Neural progenitor cell (in vitro differentiated cells): ENCODE results near the gene TFPT.
"Not testable (repeated sequence)": the region's sequence is repeated elsewhere in the genome, so short reads cannot be mapped to it uniquely, and the experiment has no call there.

Experiments used
- CTCF ChIP-seq: fragments of 200-600 bp; sonication (generic); IDR thresholded peaks from 2 replicates; pipeline ENCODE4 v1.5.1; 2017; ENCODE audit warnings: antibody characterized with exemption, mild to moderate bottlenecking
- EZH2 ChIP-seq: fragments of 200-600 bp; sonication (generic); IDR thresholded peaks from 2 replicates; pipeline ENCODE4 v1.6.1; 2017; ENCODE audit warnings: antibody characterized with exemption, mild to moderate bottlenecking, moderate library complexity
- EZH2phosphoT487 ChIP-seq: fragments of 200-600 bp; sonication (generic); IDR thresholded peaks from 2 replicates; pipeline ENCODE4 v1.6.1; 2017; ENCODE audit warnings: antibody characterized with exemption

- TF ChIP-seq CTCF, EZH2, EZH2phosphoT487: not testable (repeated sequence)
Measured at GRCh38 chr19:54095859-54096616, 19.4 kb downstream of the TFPT start.
